ENCODE measurements around the gene DRGX.
A peak's percentile ranks its signal among the peaks of the same experiment; 100 is the strongest.

DRGX gene

DNA sequence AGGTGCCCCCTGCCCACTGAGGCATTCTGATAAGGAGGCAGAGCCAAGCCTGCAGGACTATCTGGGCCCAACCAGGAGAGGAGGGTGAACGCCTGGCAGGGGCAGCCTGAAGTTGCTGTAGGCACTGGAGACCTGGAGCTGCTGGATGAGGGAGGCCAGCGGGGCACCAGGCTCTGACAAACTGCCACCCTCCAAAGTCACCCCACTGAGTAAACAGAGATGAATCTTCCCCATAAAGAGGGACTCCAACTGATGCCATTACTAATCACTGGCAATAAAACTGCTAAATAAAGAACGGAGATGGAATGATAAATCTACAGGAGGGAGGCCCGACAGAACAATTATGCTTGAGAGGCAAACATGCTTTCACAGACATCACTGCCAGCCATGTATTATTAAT is 44.2 kb downstream of the DRGX start:
- no peaks in the 10 kb centered on the region; the same call in 1 of the 2 replicates for H3K9me3 ChIP-seq (ENCODE audit: control insufficient read depth, insufficient read depth, low read depth, low read length)
- CTCF ChIA-PET = no interaction called here

GRCh38 chr10:49350846-49351532 is 44.9 kb downstream of the DRGX start:
- CTCF ChIA-PET = no interaction called here

More for the DNA sequence above, 44.2 kb downstream of the DRGX start:
- no peak overlapping the region for H3K4me3 ChIP-seq (ENCODE audit: low read depth, low read length)
- no peaks in the 10 kb centered on the region for H3K4me1 ChIP-seq (ENCODE audit: control insufficient read depth, insufficient read depth, low read length)
- no peaks in the 10 kb centered on the region for H3K36me3 ChIP-seq (ENCODE audit: control insufficient read depth in 2 of 2, insufficient read depth in 1 of 2, low read length in 2 of 2)
- no peak overlapping the region for H3K27ac ChIP-seq (ENCODE audit: extremely low read depth, low read depth, low read length)
- TF ChIP-seq GLIS1 (tag by site-specific recombination; IDR thresholded peaks at IDR 0.05) (peak; percentile 58), ZSCAN5A (tag by site-specific recombination; IDR thresholded peaks at IDR 0.05) (no peak), ZNF529 (tag by site-specific recombination; IDR thresholded peaks at IDR 0.05; ENCODE audit: insufficient replicate concordance) (no peak), ZIC2 (tag by site-specific recombination; IDR thresholded peaks at IDR 0.05) (peak; percentile 95)
- POLR2A ChIA-PET = no interaction called here

DNA sequence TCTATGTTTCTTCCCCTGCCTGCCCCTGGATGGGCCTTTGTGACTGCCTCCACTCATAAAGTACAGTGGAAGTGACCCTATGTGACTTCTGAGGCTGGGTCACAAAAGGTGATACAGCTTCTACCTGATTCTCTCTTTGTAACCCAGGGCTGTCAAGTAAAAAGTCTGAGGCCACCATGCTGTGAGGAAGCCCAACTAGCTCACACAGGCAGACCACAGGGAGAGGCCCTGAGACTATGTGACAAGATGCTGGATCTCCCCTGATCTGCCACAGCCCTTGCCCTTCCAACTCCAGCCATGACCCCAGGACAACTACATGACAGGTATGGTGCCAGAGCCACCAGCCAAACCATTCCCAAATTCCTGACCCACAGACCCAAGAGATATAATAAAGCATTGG is 45.8 kb downstream of the DRGX start:
- POLR2A ChIA-PET = no interaction called here
- no peaks in the 10 kb centered on the region for H3K4me1 ChIP-seq (ENCODE audit: control insufficient read depth, insufficient read depth, low read length)
- H3K36me3 ChIP-seq (ENCODE audit: control insufficient read depth in 2 of 2, insufficient read depth in 1 of 2, low read length in 2 of 2) = no peaks in the 10 kb centered on the region
- no peak overlapping the region for H3K27ac ChIP-seq (ENCODE audit: extremely low read depth, low read depth, low read length)
- H3K9me3 ChIP-seq (ENCODE audit: control insufficient read depth, insufficient read depth, low read depth, low read length) = no peaks in the 10 kb centered on the region; the same call in 1 of the 2 replicates
- H3K4me3 ChIP-seq (ENCODE audit: low read depth, low read length) = no peak overlapping the region
- CTCF ChIA-PET = no interaction called here
- TF ChIP-seq SP3 (tag by site-specific recombination; IDR thresholded peaks at IDR 0.05) (no peak), MEIS1 (CRISPR knock-in tag; IDR thresholded peaks at IDR 0.05; ENCODE audit: borderline replicate concordance) (no peak), ZNF292 (tag by site-specific recombination; IDR thresholded peaks at IDR 0.05; ENCODE audit: borderline replicate concordance, low read depth) (no peak), ZNF510 (tag by site-specific recombination; IDR thresholded peaks at IDR 0.05; ENCODE audit: insufficient replicate concordance) (no peak), ZNF121 (tag by site-specific recombination; IDR thresholded peaks at IDR 0.05) (no peak), ZEB2 (tag by site-specific recombination; IDR thresholded peaks at IDR 0.05) (no peak), ZIC2 (tag by site-specific recombination; IDR thresholded peaks at IDR 0.05) (no peak), ZNF26 (tag by site-specific recombination; IDR thresholded peaks at IDR 0.05) (no peak), ELK4 (IDR thresholded peaks at IDR 0.05; ENCODE audit: borderline replicate concordance, low read depth, low read length) (no peak), ZFP69B (tag by site-specific recombination; IDR thresholded peaks at IDR 0.05) (no peak), KLF1 (tag by site-specific recombination; IDR thresholded peaks at IDR 0.05) (no peak), ZNF140 (tag by site-specific recombination; IDR thresholded peaks at IDR 0.05) (no peak), ZNF10 (tag by site-specific recombination; IDR thresholded peaks at IDR 0.05) (no peak), ZXDB (tag by site-specific recombination; IDR thresholded peaks at IDR 0.05) (no peak)

More at GRCh38 chr10:49350846-49351532, 44.9 kb downstream of the DRGX start:
- POLR2A ChIA-PET = no interaction called here
- no peaks in the 10 kb centered on the region for H3K4me1 ChIP-seq (ENCODE audit: control insufficient read depth, insufficient read depth, low read length)
- H3K9me3 ChIP-seq (ENCODE audit: control insufficient read depth, insufficient read depth, low read depth, low read length) = no peaks in the 10 kb centered on the region; the same call in 1 of the 2 replicates
- no peak overlapping the region for H3K27ac ChIP-seq (ENCODE audit: extremely low read depth, low read depth, low read length)
- no peak overlapping the region for H3K4me3 ChIP-seq (ENCODE audit: low read depth, low read length)
- no peak for TF ChIP-seq ZNF211 (tag by site-specific recombination; IDR thresholded peaks at IDR 0.05; ENCODE audit: low read depth)
- TF ChIP-seq WT1 (tag by site-specific recombination; IDR thresholded peaks at IDR 0.05) = no peak
- TF ChIP-seq, protein P1, sequence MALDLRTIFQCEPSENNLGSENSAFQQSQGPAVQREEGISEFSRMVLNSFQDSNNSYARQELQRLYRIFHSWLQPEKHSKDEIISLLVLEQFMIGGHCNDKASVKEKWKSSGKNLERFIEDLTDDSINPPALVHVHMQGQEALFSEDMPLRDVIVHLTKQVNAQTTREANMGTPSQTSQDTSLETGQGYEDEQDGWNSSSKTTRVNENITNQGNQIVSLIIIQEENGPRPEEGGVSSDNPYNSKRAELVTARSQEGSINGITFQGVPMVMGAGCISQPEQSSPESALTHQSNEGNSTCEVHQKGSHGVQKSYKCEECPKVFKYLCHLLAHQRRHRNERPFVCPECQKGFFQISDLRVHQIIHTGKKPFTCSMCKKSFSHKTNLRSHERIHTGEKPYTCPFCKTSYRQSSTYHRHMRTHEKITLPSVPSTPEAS (tag by site-specific recombination; IDR thresholded peaks at IDR 0.05) = no peak
- no peak for TF ChIP-seq ZNF555 (tag by site-specific recombination; conservative IDR thresholded peaks at IDR 0.05)
- TF ChIP-seq RBAK (tag by site-specific recombination; IDR thresholded peaks at IDR 0.05) = no peak
- TF ChIP-seq ZBTB44 (tag by site-specific recombination; IDR thresholded peaks at IDR 0.05) = no peak
- no peak for TF ChIP-seq ZSCAN23 (tag by site-specific recombination; IDR thresholded peaks at IDR 0.05)
- TF ChIP-seq ZNF558 (tag by site-specific recombination; IDR thresholded peaks at IDR 0.05) = no peak
- no peak for TF ChIP-seq HOXC10 (CRISPR knock-in tag; IDR thresholded peaks at IDR 0.05)
- TF ChIP-seq ZNF140 (tag by site-specific recombination; IDR thresholded peaks at IDR 0.05) = no peak
- TF ChIP-seq ZNF791 (tag by site-specific recombination; IDR thresholded peaks at IDR 0.05) = no peak
- TF ChIP-seq ZNF146 (tag by site-specific recombination; IDR thresholded peaks at IDR 0.05) = no peak
- no peak for TF ChIP-seq ZNF600 (tag by site-specific recombination; IDR thresholded peaks at IDR 0.05)
- H3K36me3 ChIP-seq (ENCODE audit: control insufficient read depth in 2 of 2, insufficient read depth in 1 of 2, low read length in 2 of 2) = no peaks in the 10 kb centered on the region

Measured in HEK293 (cell line).